DOHH2 (cell line): ENCODE data around the gene CMAS.
"Not testable (repeated sequence)": the region's sequence is repeated elsewhere in the genome, so short reads cannot be mapped to it uniquely, and the experiment has no call there.

Source experiments
- H3F3A ChIP-seq: fragments of 200-600 bp; sonication (generic), shearing (Covaris generic); 2 replicates; pipeline ENCODE4 v1.6.0; 2016; ENCODE audit warnings: antibody characterized with exemption, mild to moderate bottlenecking; ENCODE audit not compliant: control insufficient read depth, insufficient read depth
- H3K27ac ChIP-seq: fragments of 200-600 bp; sonication (generic); 2 replicates; pipeline ENCODE4 v1.5.1; 2014; ENCODE audit warnings: low read depth, mild to moderate bottlenecking, low read length, moderate library complexity
- H3K27me3 ChIP-seq: fragments of 200-600 bp; sonication (generic); 2 replicates; pipeline ENCODE4 v1.6.1; 2014; ENCODE audit warnings: mild to moderate bottlenecking, low read length, mixed read lengths; ENCODE audit not compliant: control insufficient read depth
- H3K36me3 ChIP-seq: fragments of 200-600 bp; sonication (generic); 2 replicates; pipeline ENCODE4 v1.6.1; 2014; ENCODE audit warnings: mild to moderate bottlenecking, low read length, moderate library complexity, mixed read lengths; ENCODE audit not compliant: control insufficient read depth
- H3K4me1 ChIP-seq: fragments of 200-600 bp; sonication (generic); 2 replicates; pipeline ENCODE4 v1.6.1; 2014; ENCODE audit warnings: mild to moderate bottlenecking, low read length, mixed read lengths; ENCODE audit not compliant: control insufficient read depth
- H3K4me2 ChIP-seq: fragments of 200-600 bp; sonication (generic); 2 replicates; pipeline ENCODE4 v1.6.0; 2014; ENCODE audit warnings: mild to moderate bottlenecking, low read length, moderate library complexity
- H3K4me3 ChIP-seq: fragments of 200-600 bp; sonication (generic); 2 replicates; pipeline ENCODE4 v1.5.1; 2014; ENCODE audit warnings: mild to moderate bottlenecking, low read length, mixed read lengths
- H3K79me2 ChIP-seq: fragments of 200-600 bp; sonication (generic); 2 replicates; pipeline ENCODE4 v1.6.1; 2014; ENCODE audit warnings: mild to moderate bottlenecking, low read length, mixed read lengths; ENCODE audit not compliant: control insufficient read depth
- H3K9me2 ChIP-seq: fragments of 200-600 bp; sonication (generic); replicated peaks from 2 replicates; pipeline ENCODE4 v1.6.1; 2014; ENCODE audit warnings: mild to moderate bottlenecking, low read length, mixed read lengths; ENCODE audit not compliant: control insufficient read depth
- H3K9me3 ChIP-seq: fragments of 200-600 bp; sonication (generic); 2 replicates; pipeline ENCODE4 v1.6.1; 2014; ENCODE audit warnings: antibody characterized with exemption, low read length, mixed read lengths; ENCODE audit not compliant: control insufficient read depth, insufficient read depth
- H4K20me1 ChIP-seq: fragments of 200-600 bp; sonication (generic); 2 replicates; pipeline ENCODE4 v1.6.0; 2014; ENCODE audit warnings: low read depth, mild to moderate bottlenecking, antibody characterized with exemption, low read length, moderate library complexity; ENCODE audit not compliant: control insufficient read depth, insufficient read depth
- EZH2phosphoT487 ChIP-seq: fragments of 200-600 bp; sonication (generic); IDR thresholded peaks from 2 replicates; pipeline ENCODE4 v1.6.1; 2017; ENCODE audit warnings: borderline replicate concordance, mild to moderate bottlenecking, antibody characterized with exemption, low read length, moderate library complexity, mixed read lengths
- TF ChIP-seq, protein P1 (sequence below): fragments of 200-600 bp; sonication (generic); IDR thresholded peaks from one replicate; pipeline ENCODE4 v1.5.1; 2014; ENCODE audit warnings: antibody characterized with exemption, mild to moderate bottlenecking, low read depth, low read length; ENCODE audit not compliant: poor library complexity, severe bottlenecking

CMAS gene

DNA sequence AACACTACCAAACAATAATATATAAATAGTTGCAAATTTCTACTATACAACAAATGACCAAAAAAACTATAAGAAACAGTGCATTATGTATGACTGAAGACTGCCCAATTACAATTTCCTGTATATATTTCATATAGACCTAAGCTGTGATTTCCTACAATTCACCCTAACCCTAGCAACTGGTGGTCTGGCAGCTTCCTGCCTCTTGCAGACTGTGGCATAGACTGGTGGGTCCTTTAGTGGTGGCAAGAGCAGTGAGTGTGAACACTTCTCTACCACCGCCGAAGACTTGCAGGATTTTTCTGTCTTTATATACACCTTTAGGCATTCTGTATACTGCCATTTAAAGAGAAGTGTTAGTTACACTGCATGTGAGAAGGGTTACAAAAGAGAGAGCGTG is 43.6 kb upstream of the CMAS start:
- Histone ChIP-seq H3F3A (no peaks in the 10 kb centered on the region), H3K27me3 (no peaks in the 10 kb centered on the region), H3K36me3 (no peaks in the 10 kb centered on the region), H3K4me2 (no peak overlapping the region), H3K4me3 (no peak overlapping the region), H3K27ac (no peak overlapping the region), H3K9me2 (no peaks in the 10 kb centered on the region), H3K79me2 (no peaks in the 10 kb centered on the region), H3K4me1 (no peaks in the 10 kb centered on the region), H3K9me3 (no peaks in the 10 kb centered on the region), H4K20me1 (no peaks in the 10 kb centered on the region)
- no peak for TF ChIP-seq EZH2phosphoT487
- TF ChIP-seq, protein P1, sequence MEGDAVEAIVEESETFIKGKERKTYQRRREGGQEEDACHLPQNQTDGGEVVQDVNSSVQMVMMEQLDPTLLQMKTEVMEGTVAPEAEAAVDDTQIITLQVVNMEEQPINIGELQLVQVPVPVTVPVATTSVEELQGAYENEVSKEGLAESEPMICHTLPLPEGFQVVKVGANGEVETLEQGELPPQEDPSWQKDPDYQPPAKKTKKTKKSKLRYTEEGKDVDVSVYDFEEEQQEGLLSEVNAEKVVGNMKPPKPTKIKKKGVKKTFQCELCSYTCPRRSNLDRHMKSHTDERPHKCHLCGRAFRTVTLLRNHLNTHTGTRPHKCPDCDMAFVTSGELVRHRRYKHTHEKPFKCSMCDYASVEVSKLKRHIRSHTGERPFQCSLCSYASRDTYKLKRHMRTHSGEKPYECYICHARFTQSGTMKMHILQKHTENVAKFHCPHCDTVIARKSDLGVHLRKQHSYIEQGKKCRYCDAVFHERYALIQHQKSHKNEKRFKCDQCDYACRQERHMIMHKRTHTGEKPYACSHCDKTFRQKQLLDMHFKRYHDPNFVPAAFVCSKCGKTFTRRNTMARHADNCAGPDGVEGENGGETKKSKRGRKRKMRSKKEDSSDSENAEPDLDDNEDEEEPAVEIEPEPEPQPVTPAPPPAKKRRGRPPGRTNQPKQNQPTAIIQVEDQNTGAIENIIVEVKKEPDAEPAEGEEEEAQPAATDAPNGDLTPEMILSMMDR: no peak

DNA sequence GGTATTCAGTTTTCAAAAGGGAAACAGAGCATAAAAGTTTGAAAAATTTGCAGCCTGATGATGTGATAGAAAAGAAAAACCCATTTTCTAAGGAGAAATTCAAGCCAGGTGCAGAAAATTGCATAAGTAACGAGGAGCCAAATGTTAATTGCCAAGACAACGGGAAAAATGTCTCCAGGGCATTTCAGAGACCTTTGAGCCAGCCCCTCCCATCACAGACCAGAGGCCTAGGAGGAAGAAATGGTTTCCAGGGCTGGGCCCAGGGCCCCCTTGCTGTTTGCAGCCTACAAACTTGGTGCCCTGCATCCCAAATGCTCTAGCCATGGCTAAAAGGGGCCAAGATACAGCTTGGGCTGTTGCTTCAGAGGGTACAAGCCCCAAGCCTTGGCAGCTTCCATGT is 38.2 kb upstream of the CMAS start:
- not testable (repeated sequence) for H3K4me1 ChIP-seq, H3K27ac ChIP-seq, H3K4me2 ChIP-seq, H3K9me3 ChIP-seq, H3K4me3 ChIP-seq, H3K9me2 ChIP-seq, H3K79me2 ChIP-seq, H4K20me1 ChIP-seq, H3F3A ChIP-seq, H3K27me3 ChIP-seq, H3K36me3 ChIP-seq

DNA sequence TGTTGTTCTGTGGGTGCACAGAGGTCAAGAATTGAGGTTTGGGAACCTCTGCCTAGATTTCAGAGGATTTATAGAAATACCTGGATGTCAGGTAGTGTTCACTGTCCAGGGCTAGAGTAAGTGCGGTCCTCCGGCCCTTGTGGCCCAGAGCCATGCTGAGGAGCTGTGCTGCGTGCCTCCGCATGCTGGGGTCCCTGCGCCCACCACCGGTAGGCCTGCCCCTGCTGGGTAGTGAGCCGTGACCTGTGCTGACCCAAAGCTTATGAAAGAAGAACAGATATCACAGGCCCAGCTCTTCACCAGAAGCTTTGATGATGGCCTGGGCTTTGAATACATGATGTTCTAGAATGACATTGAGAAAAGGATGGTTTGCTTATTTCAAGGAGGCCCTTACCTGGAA is 37.8 kb upstream of the CMAS start:
- Histone ChIP-seq H3K4me3 (no peak overlapping the region), H3K27me3 (no peaks in the 10 kb centered on the region), H4K20me1 (no peaks in the 10 kb centered on the region), H3K9me2 (no peaks in the 10 kb centered on the region), H3F3A (no peaks in the 10 kb centered on the region), H3K79me2 (no peaks in the 10 kb centered on the region), H3K36me3 (no peaks in the 10 kb centered on the region), H3K27ac (no peak overlapping the region), H3K9me3 (0 out of 2 replicates have a peak, but pooled peaks cover 3% of the 10 kb centered on the region), H3K4me1 (no peaks in the 10 kb centered on the region), H3K4me2 (no peak overlapping the region)
- TF ChIP-seq, protein P1: no peak
- TF ChIP-seq EZH2phosphoT487: no peak

DNA sequence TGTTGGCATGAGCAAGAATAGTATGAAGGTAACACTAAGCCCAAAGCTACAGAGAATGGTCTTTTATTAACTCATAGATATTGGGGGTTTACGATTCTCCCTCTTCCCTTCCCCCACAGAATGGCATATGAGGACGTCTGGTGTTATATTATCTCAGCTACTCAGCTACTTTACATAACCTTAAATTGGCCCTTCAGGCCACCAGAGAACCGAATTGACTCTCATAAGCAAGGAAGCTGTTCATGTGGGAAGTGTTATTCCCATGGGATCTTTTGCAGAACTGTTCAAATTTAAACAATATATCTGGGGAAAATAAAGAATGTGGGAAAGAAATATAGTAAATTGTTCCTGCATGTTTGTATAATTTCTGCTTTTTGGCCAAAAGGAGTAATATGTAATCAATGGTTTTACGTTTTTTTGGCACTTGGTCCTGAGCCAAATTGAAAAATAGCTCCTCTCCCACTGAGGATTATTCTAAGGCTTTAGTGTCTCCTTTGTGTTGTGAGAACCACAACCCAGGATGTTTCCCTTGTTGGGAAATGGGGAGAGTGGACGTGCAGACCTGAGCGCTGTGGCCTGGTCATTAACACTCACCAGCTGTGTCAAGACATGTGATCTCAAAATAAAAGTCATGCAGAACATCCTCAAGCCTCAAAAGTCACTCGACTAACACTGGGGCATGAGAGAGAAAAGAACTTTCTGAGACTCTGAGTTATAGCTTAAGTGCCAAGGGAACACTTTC is 31.8 kb upstream of the CMAS start:
- 0 out of 2 replicates have a peak, but pooled peaks cover 3% of the 10 kb centered on the region for H3K9me3 ChIP-seq
- no peaks in the 10 kb centered on the region for H3K79me2 ChIP-seq
- TF ChIP-seq, protein P1: no peak
- TF ChIP-seq EZH2phosphoT487: no peak
- H3K4me1 ChIP-seq: no peaks in the 10 kb centered on the region
- no peak overlapping the region for H3K27ac ChIP-seq
- H3K9me2 ChIP-seq: no peaks in the 10 kb centered on the region
- H3K4me2 ChIP-seq: no peak overlapping the region
- no peaks in the 10 kb centered on the region for H4K20me1 ChIP-seq
- H3K27me3 ChIP-seq: 0 out of 2 replicates have a peak, but pooled peaks cover 3% of the 10 kb centered on the region
- H3K4me3 ChIP-seq: no peak overlapping the region
- no peaks in the 10 kb centered on the region for H3K36me3 ChIP-seq
- no peaks in the 10 kb centered on the region for H3F3A ChIP-seq
